Measurements from ENCODE around the gene SUN1.

SUN1 gene

GRCh38 chr7:885893-886625, 53.8 kb downstream of the SUN1 start:
- no peak for DNase-seq (ENCODE audit: extremely low read depth, low read depth)
- no peak for TF ChIP-seq CTCF (IDR thresholded peaks at IDR 0.05; ENCODE audit: low read depth, low read length, missing control alignments)
- no peak overlapping the region for H3K4me3 ChIP-seq (replicated peaks; ENCODE audit: low read depth, low read length)

GRCh38 chr7:886626-887487, 54.6 kb downstream of the SUN1 start:
- no peak for TF ChIP-seq CTCF (IDR thresholded peaks at IDR 0.05; ENCODE audit: low read depth, low read length, missing control alignments)
- H3K4me3 ChIP-seq (replicated peaks; ENCODE audit: low read depth, low read length): no peak overlapping the region
- no peak for DNase-seq (ENCODE audit: extremely low read depth, low read depth)

GRCh38 chr7:887488-887820, 55.2 kb downstream of the SUN1 start:
- no peak for DNase-seq (ENCODE audit: extremely low read depth, low read depth)
- TF ChIP-seq CTCF (IDR thresholded peaks at IDR 0.05; ENCODE audit: low read depth, low read length, missing control alignments): no peak
- H3K4me3 ChIP-seq (replicated peaks; ENCODE audit: low read depth, low read length): no peak overlapping the region

GRCh38 chr7:888081-889024, 56.1 kb downstream of the SUN1 start:
- no peak for TF ChIP-seq CTCF (IDR thresholded peaks at IDR 0.05; ENCODE audit: low read depth, low read length, missing control alignments)
- no peak for DNase-seq (ENCODE audit: extremely low read depth, low read depth)
- H3K4me3 ChIP-seq (replicated peaks; ENCODE audit: low read depth, low read length): no peak overlapping the region

- TF ChIP-seq CTCF (IDR thresholded peaks at IDR 0.05; ENCODE audit: low read depth, low read length, missing control alignments): no peak
- no peak for DNase-seq (ENCODE audit: extremely low read depth, low read depth)
- no peak overlapping the region for H3K4me3 ChIP-seq (replicated peaks; ENCODE audit: low read depth, low read length)
These were observed 56.7 kb downstream of the SUN1 start for GRCh38 chr7:889025-889390.

- TF ChIP-seq CTCF (IDR thresholded peaks at IDR 0.05; ENCODE audit: low read depth, low read length, missing control alignments): no peak
- no peak overlapping the region for H3K4me3 ChIP-seq (replicated peaks; ENCODE audit: low read depth, low read length)
- no peak for DNase-seq (ENCODE audit: extremely low read depth, low read depth)
These were observed 57.1 kb downstream of the SUN1 start for GRCh38 chr7:889391-889790.

Measured in HFF-Myc (cell line).